Stomach (tissue), 9 donors: ENCODE results near the gene EXOC1. TPM values are rescaled to one million over a fixed set of nuclear protein-coding genes. Genes with fewer than 3 reads are reported as not detected.
A peak's percentile ranks its signal among the peaks of the same experiment; 100 is the strongest.

Experiments used
- DNase-seq, 2 donors: peaks; one replicate each; pipeline versions ENCODE4 v3.0.0 to v3.0.0-alpha.2; 2013 to 2019
- H3K27ac ChIP-seq, 5 donors: fragments of 200-600 bp in 4 of 5; sonication (generic) in 4 of 5; one replicate each; pipeline ENCODE4 v1.5.1; 2013 to 2019; ENCODE audit warnings: mild to moderate bottlenecking in 1 of 5, moderate library complexity in 1 of 5
- H3K27me3 ChIP-seq, 3 donors: fragments of 200-600 bp; sonication (generic); one replicate each; pipeline ENCODE4 v1.5.1; 2017 to 2019; ENCODE audit warnings: mixed run types in 1 of 3
- H3K36me3 ChIP-seq, 4 donors: fragments of 200-600 bp; sonication (generic); 1 replicate in 3 of 4; 2 replicates in 1 of 4; pipeline ENCODE4 v1.5.1; 2016 to 2019
- H3K4me1 ChIP-seq, 4 donors: fragments of 200-600 bp; sonication (generic); one replicate each; pipeline ENCODE4 v1.5.1; 2016 to 2019
- H3K4me3 ChIP-seq, 4 donors: fragments of 200-600 bp; sonication (generic) in 3 of 4; one replicate each; pipeline ENCODE4 v1.5.1; 2016 to 2019; ENCODE audit warnings: mild to moderate bottlenecking in 1 of 4
- H3K9me3 ChIP-seq, 4 donors: fragments of 200-600 bp; sonication (generic); one replicate each; pipeline ENCODE4 v1.5.1; 2016 to 2019
- EP300 ChIP-seq: sonication (generic); formaldehyde crosslinking; IDR thresholded peaks from one replicate; pipeline ENCODE4 v1.6.1; 2017; ENCODE audit warnings: antibody characterized with exemption
- POLR2A ChIP-seq, 4 donors: fragments of 450-650 bp; IDR thresholded peaks; one replicate each; pipeline ENCODE4 v1.6.1; 2016; ENCODE audit warnings: antibody characterized with exemption in 4 of 4, control low read depth in 2 of 4, mild to moderate bottlenecking in 1 of 4, moderate library complexity in 1 of 4
- POLR2AphosphoS5 ChIP-seq, 3 donors: sonication (generic); formaldehyde crosslinking; IDR thresholded peaks; one replicate each; pipeline ENCODE4 v1.6.1; 2016; ENCODE audit warnings: antibody characterized with exemption in 3 of 3
- WGBS, 5 donors: extraction: QIAGEN DNeasy Blood & Tissue Kit in 3 of 5; methylation state at CpG; one replicate each; pipeline versions ENCODE4 v1.1.5 to v1.1.7; 2013 to 2018; 5-methylcytosine and 5-hydroxymethylcytosine counted together
- intact Hi-C: fragments of 100-400 bp; cut with DNase I; formaldehyde crosslinking; loops from one replicate; pipeline ENCODE4 v1.15.1; 2023; ENCODE audit warnings: low total_unique reads
- polyA plus RNA-seq, 3 donors: library from polyadenylated mRNA; stranded (reverse); fragments of 200-250 nt; gene quantifications; one replicate each; pipeline ENCODE4 v1.2.3, GENCODE V29; 2013
- total RNA-seq, 5 donors: library from RNA; depleted of rRNA; stranded (reverse); fragments of >200 nt; gene quantifications; one replicate each; pipeline versions ENCODE4 v1.1.0 to v1.2.3, GENCODE V29; 2014 to 2016
- TF ChIP-seq, protein P1 (sequence below), 7 experiments: fragments of 450-650 bp in 4 of 7; fragments of 200-600 bp in 3 of 7; sonication (generic) in 3 of 7; IDR thresholded peaks; one replicate each; pipeline ENCODE4 v1.5.1; 2016 to 2019; ENCODE audit warnings: antibody characterized with exemption in 7 of 7, control low read depth in 2 of 7, mild to moderate bottlenecking in 1 of 7
- donor health status: healthy with polysubstance abuse.
- donor health status: Bipolar disorder and iron deficiency.
- donor health status: healthy.

Gene EXOC1
- total and polyA plus RNA-seq, 8 donors, result 10.1 to 174 (median 26.2) TPM

GRCh38 chr4:55906989-55907388 lies 53.5 kb downstream of the EXOC1 start:
- Histone ChIP-seq H3K27me3 (no peaks in the 10 kb centered on the region), H3K36me3 (peaks cover 4 to 46% (median 37%) of the 10 kb centered on the region in 4 donors), H3K4me3 (no peak overlapping the region), H3K9me3 (no peaks in the 10 kb centered on the region), H3K4me1 (peaks cover 0 to 8% (median 3%) of the 10 kb centered on the region in 4 donors), H3K27ac (no peak overlapping the region)
- DNase-seq, result no peak
- WGBS, 5 donors, result 72 to 80% (median 76%) methylated on average over 3 of the region's 3 CpGs
- TF ChIP-seq, protein P1, sequence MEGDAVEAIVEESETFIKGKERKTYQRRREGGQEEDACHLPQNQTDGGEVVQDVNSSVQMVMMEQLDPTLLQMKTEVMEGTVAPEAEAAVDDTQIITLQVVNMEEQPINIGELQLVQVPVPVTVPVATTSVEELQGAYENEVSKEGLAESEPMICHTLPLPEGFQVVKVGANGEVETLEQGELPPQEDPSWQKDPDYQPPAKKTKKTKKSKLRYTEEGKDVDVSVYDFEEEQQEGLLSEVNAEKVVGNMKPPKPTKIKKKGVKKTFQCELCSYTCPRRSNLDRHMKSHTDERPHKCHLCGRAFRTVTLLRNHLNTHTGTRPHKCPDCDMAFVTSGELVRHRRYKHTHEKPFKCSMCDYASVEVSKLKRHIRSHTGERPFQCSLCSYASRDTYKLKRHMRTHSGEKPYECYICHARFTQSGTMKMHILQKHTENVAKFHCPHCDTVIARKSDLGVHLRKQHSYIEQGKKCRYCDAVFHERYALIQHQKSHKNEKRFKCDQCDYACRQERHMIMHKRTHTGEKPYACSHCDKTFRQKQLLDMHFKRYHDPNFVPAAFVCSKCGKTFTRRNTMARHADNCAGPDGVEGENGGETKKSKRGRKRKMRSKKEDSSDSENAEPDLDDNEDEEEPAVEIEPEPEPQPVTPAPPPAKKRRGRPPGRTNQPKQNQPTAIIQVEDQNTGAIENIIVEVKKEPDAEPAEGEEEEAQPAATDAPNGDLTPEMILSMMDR (IDR thresholded peaks at IDR 0.05), result no peak
- TF ChIP-seq POLR2AphosphoS5 (IDR thresholded peaks at IDR 0.05) (no peak), EP300 (no peak), POLR2A (IDR thresholded peaks at IDR 0.05) (no peak)
- intact Hi-C loops, result no loop called here

- H3K4me1 ChIP-seq, result peaks cover 0 to 8% (median 3%) of the 10 kb centered on the region in 4 donors
- no peaks in the 10 kb centered on the region for H3K27me3 ChIP-seq
- DNase-seq, result no peak
- intact Hi-C loops, result no loop called here
- no peak for TF ChIP-seq POLR2AphosphoS5 (IDR thresholded peaks at IDR 0.05)
- no peak for TF ChIP-seq EP300
- no peak for TF ChIP-seq POLR2A (IDR thresholded peaks at IDR 0.05)
- TF ChIP-seq, protein P1 (IDR thresholded peaks at IDR 0.05), result no peak
- peak overlapping the region in 1 of 4 donors; percentile 10 for H3K4me3 ChIP-seq
- H3K9me3 ChIP-seq, result no peaks in the 10 kb centered on the region
- H3K36me3 ChIP-seq, result peaks cover 4 to 41% (median 33%) of the 10 kb centered on the region in 4 donors
- no peak overlapping the region for H3K27ac ChIP-seq
Observed at GRCh38 chr4:55907469-55907868, 54.0 kb downstream of the EXOC1 start.

GRCh38 chr4:55910140-55910539 lies 56.7 kb downstream of the EXOC1 start:
- TF ChIP-seq POLR2AphosphoS5 (IDR thresholded peaks at IDR 0.05) (no peak), EP300 (no peak), POLR2A (IDR thresholded peaks at IDR 0.05) (no peak)
- TF ChIP-seq, protein P1 (IDR thresholded peaks at IDR 0.05), result no peak
- Histone ChIP-seq H3K27me3 (no peaks in the 10 kb centered on the region), H3K4me1 (peaks cover 0 to 8% (median 3%) of the 10 kb centered on the region in 4 donors), H3K9me3 (no peaks in the 10 kb centered on the region), H3K27ac (no peak overlapping the region), H3K4me3 (no peak overlapping the region), H3K36me3 (peaks cover 0 to 14% (median 8%) of the 10 kb centered on the region in 4 donors)
- intact Hi-C loops, result no loop called here
- no peak for DNase-seq
- WGBS, 5 donors, result 86 to 97% (median 93%) methylated on average over 1 of the region's 1 CpG

- peaks cover 0 to 5% (median 2%) of the 10 kb centered on the region in 4 donors for H3K4me1 ChIP-seq
- no peaks in the 10 kb centered on the region for H3K36me3 ChIP-seq
- H3K27ac ChIP-seq, result no peak overlapping the region
- TF ChIP-seq, protein P1 (IDR thresholded peaks at IDR 0.05), result no peak
- no peak for TF ChIP-seq POLR2A (IDR thresholded peaks at IDR 0.05)
- no peak for TF ChIP-seq EP300
- TF ChIP-seq POLR2AphosphoS5 (IDR thresholded peaks at IDR 0.05), result no peak
- no peaks in the 10 kb centered on the region for H3K9me3 ChIP-seq
- 50 to 68% (median 64%) methylated on average over 6 of the region's 6 CpGs for WGBS, 5 donors
- peak in 1 of 2 donors; percentile 17 for DNase-seq
- intact Hi-C loops, result no loop called here
- no peak overlapping the region for H3K4me3 ChIP-seq
- no peaks in the 10 kb centered on the region for H3K27me3 ChIP-seq
Observed at GRCh38 chr4:55912249-55912648, 58.8 kb downstream of the EXOC1 start.
